HepG2 (cell line): ENCODE measurements around the gene SIRT5. TPM values are rescaled to one million over a fixed set of nuclear protein-coding genes. Genes with fewer than 3 reads are reported as not detected.
A peak's percentile ranks its signal among the peaks of the same experiment; 100 is the strongest.

Experiments used
- FOXO4 ChIP-seq: sonication (generic); formaldehyde crosslinking; conservative IDR thresholded peaks from 2 replicates; pipeline ENCODE4 v1.8.1; 2023; ENCODE audit warnings: missing genetic modification reagents
- JUND ChIP-seq: sonication (generic); formaldehyde crosslinking; IDR thresholded peaks from 2 replicates; pipeline ENCODE4 v1.8.0; 2022; ENCODE audit warnings: mild to moderate bottlenecking, missing genetic modification reagents
- NR2F6 ChIP-seq, 2 experiments: IDR thresholded peaks; 2 replicates each; pipeline ENCODE4 v1.6.1; 2016; ENCODE audit warnings: antibody characterized with exemption in 1 of 2, mild to moderate bottlenecking in 1 of 2
- NR3C1 ChIP-seq: sonication (generic); formaldehyde crosslinking; IDR thresholded peaks from 2 replicates; pipeline ENCODE4 v1.4.0; 2020; ENCODE audit warnings: missing genetic modification reagents
- POGZ ChIP-seq: sonication (generic); formaldehyde crosslinking; IDR thresholded peaks from 2 replicates; pipeline ENCODE4 v1.4.0; 2020; ENCODE audit warnings: mild to moderate bottlenecking, missing genetic modification reagents
- SNAPC4 ChIP-seq: sonication (generic); formaldehyde crosslinking; IDR thresholded peaks from 2 replicates; pipeline ENCODE4 v1.4.0; 2020; ENCODE audit warnings: mild to moderate bottlenecking, missing genetic modification reagents
- UBTF ChIP-seq: sonication (generic); formaldehyde crosslinking; IDR thresholded peaks from 2 replicates; pipeline ENCODE4 v1.4.0; 2020; ENCODE audit warnings: mild to moderate bottlenecking, missing genetic modification reagents
- ZFY ChIP-seq: sonication (generic); formaldehyde crosslinking; IDR thresholded peaks from 2 replicates; pipeline ENCODE4 v1.4.0; 2020; ENCODE audit warnings: missing genetic modification reagents
- ZNF101 ChIP-seq: sonication (generic); formaldehyde crosslinking; IDR thresholded peaks from 2 replicates; pipeline ENCODE4 v1.4.0; 2020; ENCODE audit warnings: mild to moderate bottlenecking, low read depth, missing genetic modification reagents, borderline replicate concordance
- ZNF121 ChIP-seq: sonication (generic); formaldehyde crosslinking; IDR thresholded peaks from 2 replicates; pipeline ENCODE4 v1.5.0; 2020; ENCODE audit warnings: mild to moderate bottlenecking, missing genetic modification reagents
- ZNF432 ChIP-seq: sonication (generic); formaldehyde crosslinking; IDR thresholded peaks from 2 replicates; pipeline ENCODE4 v1.5.0; 2020; ENCODE audit warnings: missing genetic modification reagents, mild to moderate bottlenecking, borderline replicate concordance
- ZNF790 ChIP-seq: sonication (generic); formaldehyde crosslinking; IDR thresholded peaks from 2 replicates; pipeline ENCODE4 v1.8.0; 2022; ENCODE audit warnings: missing genetic modification reagents, mild to moderate bottlenecking, borderline replicate concordance
- polyA plus RNA-seq, 8 experiments: library from polyadenylated mRNA; depleted of rRNA in 3 of 8; stranded (reverse) in 7 of 8; unstranded in 1 of 8; fragments of >200 nt; fragmentation: Illumina TruSeq in 4 of 8; extraction: Trizol in 4 of 8; gene quantifications; 2 replicates each; pipeline versions ENCODE4 v1.2.1 to v1.2.3, GENCODE V29; 2011 to 2016; ENCODE audit warnings: low read depth in 4 of 8, missing spikeins in 1 of 8, mixed read lengths in 1 of 8; ENCODE audit not compliant: insufficient read depth in 1 of 8
- total RNA-seq, 5 experiments: library from RNA; depleted of rRNA; stranded (reverse); fragments of >200 nt; fragmentation: Illumina TruSeq; extraction: Trizol; gene quantifications; 2 replicates each; pipeline ENCODE4 v1.2.3, GENCODE V29; 2016; ENCODE audit warnings: low read depth in 1 of 5

Gene SIRT5
- total and polyA plus RNA-seq, 2 of the 13 experiments (the other 11 are each of a cell fraction or from before 2014, with no cell fraction given) = 14.1 to 16.6 TPM

- TF ChIP-seq NR3C1 (CRISPR knock-in tag) (no peak), ZNF790 (CRISPR knock-in tag) (peak; percentile 18; the same call in 1 of the 2 replicates), ZNF121 (peak; percentile 15; the same call in 1 of the 2 replicates), NR2F6 (IDR thresholded peaks at IDR 0.05) (peak; percentile 78; the same call in 1 of the 2 replicates), NR2F6 (CRISPR knock-in tag; IDR thresholded peaks at IDR 0.05) (peak; percentile 83), ZNF432 (CRISPR knock-in tag) (no peak), SNAPC4 (CRISPR knock-in tag) (peak; percentile 91), ZNF101 (CRISPR knock-in tag) (no peak), POGZ (peak; percentile 84), UBTF (CRISPR knock-in tag) (peak; percentile 92), ZFY (peak; percentile 94), JUND (CRISPR knock-in tag) (no peak; the same call in 1 of the 2 replicates), FOXO4 (CRISPR knock-in tag) (no peak)
Measured at GRCh38 chr6:13574571-13575376, at the start of gene SIRT5 (continued).
